Fibroblast of peridontal ligament (primary cell): Measurements from ENCODE around the gene SQSTM1.
A peak's percentile ranks its signal among the peaks of the same experiment; 100 is the strongest.

Experiments used
- DNase-seq: peaks from one replicate; pipeline ENCODE4 v3.0.0-alpha.2; 2010; ENCODE audit errors: extremely low read depth

Gene SQSTM1

DNA sequence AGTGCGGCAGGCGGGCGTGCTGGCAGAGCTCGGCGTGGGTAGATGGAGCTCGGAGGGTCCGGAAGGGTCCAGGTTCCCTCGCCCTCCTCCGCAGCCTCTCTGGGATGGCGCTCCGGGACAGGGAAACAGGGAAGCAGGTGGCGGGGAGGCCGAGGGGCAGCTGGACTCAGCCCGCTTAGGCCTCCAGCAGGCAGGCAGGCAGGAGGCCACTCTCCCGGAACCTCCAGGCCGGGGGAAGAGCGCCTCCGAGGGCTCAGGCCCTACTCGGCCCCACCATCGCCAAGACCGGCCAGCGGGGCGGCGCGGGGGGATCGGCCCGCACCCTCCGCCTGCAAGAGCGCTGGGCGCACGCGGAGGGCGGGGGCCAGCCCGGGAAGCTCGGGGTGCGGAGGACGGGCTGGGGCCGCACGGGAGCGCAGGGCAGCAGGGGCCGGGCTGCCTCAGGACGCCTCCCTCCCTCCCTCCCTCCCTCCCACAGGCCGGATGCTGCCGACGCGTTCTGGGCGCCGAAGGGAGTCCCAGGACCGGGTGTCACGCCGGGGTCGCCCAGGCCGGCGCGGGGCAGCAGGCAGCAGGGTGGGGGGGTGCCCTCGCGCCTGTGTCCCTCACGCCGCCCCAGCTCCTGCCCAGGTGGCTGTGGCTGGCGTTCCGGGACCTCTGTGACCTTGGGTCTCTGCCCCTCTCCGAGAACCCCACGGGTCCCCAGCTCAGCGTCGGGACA, 15.0 kb upstream of the SQSTM1 start:
- no peak for DNase-seq

GRCh38 chr5:179806250-179807048, 14.3 kb upstream of the SQSTM1 start, which contains the start of gene MGAT4B:
Gene MGAT4B (minus strand): TSS chr5:179806866. CDS start chr5:179806583, 283 bp downstream.
- peak; percentile 51 for DNase-seq

GRCh38 chr5:179812135-179812825, 8.4 kb upstream of the SQSTM1 start:
- DNase-seq: no peak

DNA sequence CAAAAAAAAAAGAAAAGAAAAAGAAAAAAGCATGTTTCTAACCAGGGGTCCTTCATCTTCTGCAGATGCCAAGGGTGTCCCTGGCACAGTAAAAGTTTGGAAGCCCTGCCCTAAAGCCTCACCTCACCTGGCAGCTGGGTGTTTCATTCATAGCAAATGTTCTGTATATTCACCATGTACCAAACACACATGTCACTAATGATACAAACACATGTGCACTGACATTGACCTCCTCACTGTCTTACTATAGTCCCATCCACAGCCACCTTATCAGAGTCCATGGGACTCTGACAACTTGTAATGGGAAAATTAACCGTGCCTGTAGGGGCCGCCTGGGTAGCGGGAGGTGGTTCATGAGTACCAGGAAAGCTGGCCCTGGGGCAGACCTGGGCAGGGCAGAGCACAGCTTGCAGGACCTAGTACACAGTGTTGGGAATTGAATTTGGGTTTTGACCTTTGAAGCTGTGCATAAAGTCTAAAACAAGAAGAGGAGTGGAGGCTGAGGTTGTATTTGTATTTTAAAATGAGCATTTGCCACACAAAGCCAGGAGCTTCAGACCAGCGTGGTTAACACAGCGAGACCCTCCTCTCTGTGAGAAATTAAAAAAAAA, 7.6 kb upstream of the SQSTM1 start:
- DNase-seq: no peak

- DNase-seq: no peak
These were observed 6.6 kb upstream of the SQSTM1 start for GRCh38 chr5:179814090-179814489.

GRCh38 chr5:179815491-179816249, 5.0 kb upstream of the SQSTM1 start:
- no peak for DNase-seq

- DNase-seq: no peak
These were observed 4.3 kb upstream of the SQSTM1 start for GRCh38 chr5:179816401-179816795.

- no peak for DNase-seq
These were observed 3.8 kb upstream of the SQSTM1 start for GRCh38 chr5:179816796-179817469.

- DNase-seq: no peak
These were observed 3.2 kb upstream of the SQSTM1 start for GRCh38 chr5:179817470-179817840.

- DNase-seq: no peak
These were observed 2.6 kb upstream of the SQSTM1 start for GRCh38 chr5:179817890-179818745.

- DNase-seq: peak; percentile 88
These were observed 1.9 kb upstream of the SQSTM1 start for GRCh38 chr5:179818746-179819295.

DNA sequence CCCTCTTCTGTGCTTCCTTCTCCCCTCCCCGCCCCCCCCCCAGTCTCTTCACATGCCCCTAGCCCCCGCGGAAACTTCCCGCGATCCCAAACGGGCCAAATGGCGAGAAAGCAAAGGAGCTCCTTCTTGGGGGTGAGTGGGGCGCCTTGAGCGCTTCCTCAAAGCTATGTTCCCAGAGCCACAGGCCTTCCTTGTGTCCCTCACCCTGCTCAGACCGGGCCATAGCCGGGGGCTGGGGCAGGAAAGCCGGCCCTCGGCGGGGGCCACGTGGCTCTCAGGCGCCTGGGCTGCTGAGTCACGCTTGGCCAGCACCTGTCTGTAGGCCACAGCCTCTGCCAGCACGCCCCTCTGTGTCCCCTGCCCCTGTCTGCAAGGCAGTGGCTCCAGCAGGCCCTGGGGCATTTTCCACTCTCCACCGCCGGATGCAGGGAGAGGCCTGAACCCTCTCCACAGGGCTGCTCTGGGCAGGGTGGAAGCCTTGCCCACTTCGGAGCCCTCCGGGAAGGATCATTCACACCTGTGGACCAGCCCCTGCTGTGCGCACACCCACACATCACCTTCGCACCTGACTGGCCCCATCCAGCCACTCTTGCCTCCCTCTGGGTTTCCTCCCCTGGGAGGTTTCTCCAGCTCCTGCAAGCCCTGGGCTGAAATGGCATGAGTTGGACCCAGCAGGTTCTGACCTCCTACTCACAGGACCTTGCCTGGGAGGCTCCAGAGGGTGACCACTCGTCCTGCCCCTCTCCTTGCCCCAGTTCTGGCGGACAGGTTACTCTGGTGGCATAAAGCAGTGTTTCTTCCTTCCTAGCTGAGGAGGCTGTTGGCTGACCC, 1.2 kb upstream of the SQSTM1 start:
- peak; percentile 51 for DNase-seq

- no peak for DNase-seq
These were observed 600 bp upstream of the SQSTM1 start for GRCh38 chr5:179820127-179820482.

- peak; percentile 92 for DNase-seq
These were observed 773 bp downstream of the SQSTM1 start for GRCh38 chr5:179821298-179822058.

GRCh38 chr5:179822059-179822432, 1.3 kb downstream of the SQSTM1 start:
- no peak for DNase-seq

DNA sequence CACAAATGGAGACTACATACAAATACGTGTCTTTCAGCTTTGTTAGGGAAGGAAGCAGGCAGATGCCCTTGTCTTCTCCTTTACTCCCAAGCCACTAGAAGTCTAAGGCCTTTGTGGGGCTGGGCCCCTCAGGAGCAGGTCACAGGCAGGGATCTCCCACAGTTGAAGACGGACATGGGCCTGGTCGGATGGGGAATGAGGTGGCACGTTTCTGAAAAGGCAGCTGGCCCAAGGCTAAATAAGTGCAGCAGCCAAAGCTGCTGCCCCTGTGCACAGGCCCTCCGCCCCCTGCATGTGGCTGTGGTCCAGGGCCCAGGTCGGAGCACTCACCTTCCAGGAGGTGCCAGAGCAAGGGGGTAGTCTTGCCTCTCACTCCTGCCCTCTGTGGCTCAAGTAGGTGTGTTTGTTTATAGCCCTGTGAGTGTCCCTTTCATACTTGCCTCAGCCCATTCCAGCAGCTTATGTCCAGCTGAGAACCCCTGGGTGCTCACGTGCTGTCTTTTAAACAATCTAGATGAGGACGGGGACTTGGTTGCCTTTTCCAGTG, 1.8 kb downstream of the SQSTM1 start:
- no peak for DNase-seq

GRCh38 chr5:179823937-179824744, 3.4 kb downstream of the SQSTM1 start:
- no peak for DNase-seq
